A549 (cell line): ENCODE data around the gene PDGFB. TPM values are rescaled to one million over a fixed set of nuclear protein-coding genes. Genes with fewer than 3 reads are reported as not detected.

Source experiments
- ATAC-seq, 2 experiments: fragments of 200-7000 bp in 1 of 2; fragments of >200 bp in 1 of 2; cut with Nextera tagmentation in 1 of 2; cut with Tn5 transposase in 1 of 2; 3 replicates each; pipeline versions ENCODE4 v1.8.0 to v1.9.1; 2018 to 2020; ENCODE audit warnings: mild to moderate bottlenecking in 1 of 2, moderate library complexity in 1 of 2
- CTCF ChIA-PET: fragments of 300-600 bp; sonication (Branson Sonifier 250); formaldehyde crosslinking; extraction: SDS; loops from one replicate; lab custom pipeline; 2021; ENCODE audit warnings: antibody characterized with exemption, inconsistent platforms; lab: Yijun Ruan, JAX
- POLR2A ChIA-PET: fragments of 350-600 bp; formaldehyde crosslinking; extraction: SDS; loops from one replicate; lab custom pipeline; 2021; ENCODE audit warnings: antibody characterized with exemption, inconsistent platforms; lab: Yijun Ruan, JAX
- DNase-seq, 2 experiments: peaks; one replicate each; pipeline versions ENCODE4 v3.0.0 to v3.0.0-alpha.2; 2011 to 2016; ENCODE audit warnings: low read depth in 1 of 2, low spot score in 1 of 2
- FAIRE-seq: peaks from 2 replicates; lab custom pipeline; 2011; peaks lifted over from hg19 to GRCh38; lab: Jason Lieb, UNC
- H3K27ac ChIP-seq, 2 experiments: fragments of >200 bp; sonication (Bioruptor Twin); formaldehyde crosslinking; 3 replicates each; pipeline ENCODE4 v1.5.1; 2016 to 2017
- H3K4me1 ChIP-seq: fragments of >200 bp; sonication (Bioruptor Twin); formaldehyde crosslinking; 3 replicates; pipeline ENCODE4 v1.6.1; 2016
- H3K4me2 ChIP-seq: fragments of >200 bp; sonication (Bioruptor Twin); formaldehyde crosslinking; 3 replicates; pipeline ENCODE4 v1.6.1; 2016
- H3K4me3 ChIP-seq: fragments of >200 bp; sonication (Bioruptor Twin); formaldehyde crosslinking; 3 replicates; pipeline ENCODE4 v1.5.1; 2016
- H3K9me3 ChIP-seq: fragments of >200 bp; sonication (Bioruptor Twin); formaldehyde crosslinking; 3 replicates; pipeline ENCODE4 v1.6.1; 2016
- BHLHE40 ChIP-seq: IDR thresholded peaks from 2 replicates; pipeline ENCODE4 v1.6.1; 2012; ENCODE audit warnings: low read depth, low read length, inconsistent platforms
- CBX8 ChIP-seq: fragments of 200-600 bp; sonication (generic); IDR thresholded peaks from 2 replicates; pipeline ENCODE4 v1.6.1; 2016
- CHD2 ChIP-seq: fragments of 150-350 bp; IDR thresholded peaks from 2 replicates; pipeline ENCODE4 v1.6.1; 2014; ENCODE audit warnings: low read length; ENCODE audit not compliant: partially characterized antibody
- CHD4 ChIP-seq: fragments of 200-600 bp; sonication (generic); IDR thresholded peaks from 2 replicates; pipeline ENCODE4 v1.6.1; 2016; ENCODE audit warnings: antibody characterized with exemption, mild to moderate bottlenecking, borderline replicate concordance
- ESRRA ChIP-seq: fragments of 150-350 bp; IDR thresholded peaks from 2 replicates; pipeline ENCODE4 v1.6.1; 2014; ENCODE audit warnings: mild to moderate bottlenecking, low read length, borderline replicate concordance
- FOXS1 ChIP-seq: fragments of 250-450 bp; sonication (Bioruptor Pico); IDR thresholded peaks from 2 replicates; pipeline ENCODE4 v1.5.0; 2020; ENCODE audit warnings: mild to moderate bottlenecking, moderate library complexity
- GATA3 ChIP-seq: IDR thresholded peaks from 2 replicates; pipeline ENCODE4 v1.6.1; 2012; ENCODE audit warnings: borderline replicate concordance
- HOXA7 ChIP-seq: fragments of 250-450 bp; sonication (Bioruptor Pico); IDR thresholded peaks from 2 replicates; pipeline ENCODE4 v1.5.0; 2020; ENCODE audit warnings: mild to moderate bottlenecking, moderate library complexity
- HOXB13 ChIP-seq: fragments of 250-450 bp; sonication (Bioruptor Pico); IDR thresholded peaks from 2 replicates; pipeline ENCODE4 v1.5.0; 2020; ENCODE audit warnings: low read depth, mild to moderate bottlenecking, moderate library complexity
- HOXB5 ChIP-seq: fragments of 250-450 bp; sonication (Bioruptor Pico); IDR thresholded peaks from 2 replicates; pipeline ENCODE4 v1.5.0; 2020; ENCODE audit warnings: mild to moderate bottlenecking, moderate library complexity
- KDM1A ChIP-seq: fragments of 200-600 bp; sonication (generic); IDR thresholded peaks from 2 replicates; pipeline ENCODE4 v1.6.1; 2016; ENCODE audit warnings: low read depth, mild to moderate bottlenecking
- MAZ ChIP-seq: fragments of 150-350 bp; IDR thresholded peaks from 2 replicates; pipeline ENCODE4 v1.6.1; 2014; ENCODE audit warnings: antibody characterized with exemption, low read depth, low read length, borderline replicate concordance
- NPAS2 ChIP-seq: fragments of 250-450 bp; sonication (Bioruptor Pico); IDR thresholded peaks from 2 replicates; pipeline ENCODE4 v1.8.0; 2022; ENCODE audit warnings: mild to moderate bottlenecking, moderate library complexity, borderline replicate concordance
- NR3C1 ChIP-seq: fragments of >200 bp; sonication (Bioruptor Twin); formaldehyde crosslinking; IDR thresholded peaks from 3 replicates; pipeline ENCODE4 v1.6.1; 2017
- POLR2A ChIP-seq: IDR thresholded peaks from 2 replicates; pipeline ENCODE4 v1.6.1; 2012; ENCODE audit warnings: mild to moderate bottlenecking, low read length
- POLR2AphosphoS2 ChIP-seq: conservative IDR thresholded peaks from 2 replicates; pipeline ENCODE4 v1.6.1; 2012; ENCODE audit warnings: low read length, improper control_type of control experiment, inconsistent platforms
- RAD21 ChIP-seq, 2 experiments: fragments of >200 bp in 1 of 2; sonication (Bioruptor Twin) in 1 of 2; formaldehyde crosslinking in 1 of 2; IDR thresholded peaks in 1 of 2; conservative IDR thresholded peaks in 1 of 2; 2 replicates in 1 of 2; 3 replicates in 1 of 2; pipeline ENCODE4 v1.6.1; 2012 to 2018; ENCODE audit warnings: inconsistent platforms in 1 of 2
- RARB ChIP-seq: fragments of 250-450 bp; sonication (Bioruptor Pico); IDR thresholded peaks from 2 replicates; pipeline ENCODE4 v1.8.0; 2021; ENCODE audit warnings: mild to moderate bottlenecking, moderate library complexity
- RCOR1 ChIP-seq: fragments of 150-350 bp; IDR thresholded peaks from 2 replicates; pipeline ENCODE4 v1.6.1; 2014; ENCODE audit warnings: antibody characterized with exemption, low read length, low read depth
- RNF2 ChIP-seq: fragments of 200-600 bp; sonication (generic); IDR thresholded peaks from 2 replicates; pipeline ENCODE4 v1.6.1; 2016; ENCODE audit warnings: low read depth, mild to moderate bottlenecking, antibody characterized with exemption, moderate library complexity, borderline replicate concordance
- ZNF302 ChIP-seq: fragments of 250-450 bp; sonication (Bioruptor Pico); IDR thresholded peaks from 2 replicates; pipeline ENCODE4 v1.9.0; 2021; ENCODE audit warnings: inconsistent platforms, mild to moderate bottlenecking, moderate library complexity
- WGBS: methylation state at CpG from one replicate; pipeline ENCODE4 v1.1.6; 2017; ENCODE audit errors: missing lambda C conversion rate; 5-methylcytosine and 5-hydroxymethylcytosine counted together
- polyA plus RNA-seq, 4 experiments: library from polyadenylated mRNA; depleted of rRNA in 3 of 4; stranded (reverse); fragments of >200 nt; fragmentation: RNase III in 1 of 4; extraction: RNeasy Plus Mini Kit Qiagen cat#74134 plus additional on column Dnase treatment in 1 of 4; gene quantifications; 2 replicates in 3 of 4; 3 replicates in 1 of 4; pipeline ENCODE4 v1.2.3, GENCODE V29; 2011 to 2017
- TF ChIP-seq, protein P1 (sequence below): fragments of >200 bp; sonication (Bioruptor Twin); formaldehyde crosslinking; IDR thresholded peaks from 3 replicates; pipeline ENCODE4 v1.5.1; 2016
- TF ChIP-seq, protein P2 (sequence below): fragments of 450-650 bp; IDR thresholded peaks from 2 replicates; pipeline ENCODE4 v1.6.1; 2014; ENCODE audit warnings: antibody characterized with exemption
- TF ChIP-seq, protein P3 (sequence below): fragments of 200-600 bp; sonication (generic); IDR thresholded peaks from 2 replicates; pipeline ENCODE4 v1.6.1; 2016; ENCODE audit warnings: antibody characterized with exemption, mild to moderate bottlenecking, moderate library complexity
- TF ChIP-seq, protein P4 (sequence below): IDR thresholded peaks from 2 replicates; pipeline ENCODE4 v1.6.1; 2012

Gene PDGFB
- polyA plus RNA-seq, 2 of the 4 experiments (the other 2 are of a cell fraction): 2.1 to 4.5 TPM

DNA sequence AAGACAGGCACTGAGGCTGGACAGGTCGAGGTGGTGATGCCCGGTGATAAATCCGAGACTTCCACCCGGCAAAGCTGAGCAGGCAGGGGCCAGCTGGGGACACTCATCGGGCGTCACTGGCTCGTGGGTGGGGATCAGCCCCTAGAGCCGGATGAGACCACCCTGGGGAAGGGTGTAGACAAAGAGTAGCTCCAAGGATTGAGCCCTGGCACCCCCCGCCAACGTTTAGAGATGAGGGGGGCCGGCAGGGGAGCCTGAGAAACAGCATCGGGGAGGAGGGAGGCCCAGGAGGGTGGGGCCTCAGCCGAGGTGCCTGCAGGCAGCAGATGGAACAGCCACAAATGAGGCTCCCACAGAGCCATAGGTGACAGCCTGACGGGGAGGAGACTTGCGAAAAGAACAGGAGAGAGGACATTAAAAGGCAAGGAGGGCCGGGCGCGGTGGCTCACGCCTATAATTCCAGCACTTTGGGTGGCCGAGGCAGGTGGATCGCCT lies 64.9 kb downstream of the PDGFB start:
- peak overlapping the region in 1 of 2 experiments; percentile 92; a peak in 3 of 6 replicates for H3K27ac ChIP-seq
- ATAC-seq (no peak), DNase-seq (no peak), FAIRE-seq (no peak)
- no peak overlapping the region for H3K4me3 ChIP-seq
- 74% methylated on average over 21 of the region's 21 CpGs for WGBS
- peaks cover 29% of the 10 kb centered on the region for H3K4me1 ChIP-seq
- CTCF ChIA-PET: interaction anchor here (1.6 to 2.6 kb wide), 2 partner anchors 9 to 12 kb away, joined by 3 to 16 read pairs; no protein-coding TSS in a partner anchor
- H3K4me2 ChIP-seq: no peak overlapping the region
- TF ChIP-seq CHD2: no peak
- TF ChIP-seq ZNF302 (CRISPR knock-in tag): no peak
- no peak for TF ChIP-seq CHD4
- no peak for TF ChIP-seq RCOR1
- TF ChIP-seq NPAS2 (CRISPR knock-in tag): no peak
- TF ChIP-seq FOXS1: no peak
- TF ChIP-seq, protein P1, sequence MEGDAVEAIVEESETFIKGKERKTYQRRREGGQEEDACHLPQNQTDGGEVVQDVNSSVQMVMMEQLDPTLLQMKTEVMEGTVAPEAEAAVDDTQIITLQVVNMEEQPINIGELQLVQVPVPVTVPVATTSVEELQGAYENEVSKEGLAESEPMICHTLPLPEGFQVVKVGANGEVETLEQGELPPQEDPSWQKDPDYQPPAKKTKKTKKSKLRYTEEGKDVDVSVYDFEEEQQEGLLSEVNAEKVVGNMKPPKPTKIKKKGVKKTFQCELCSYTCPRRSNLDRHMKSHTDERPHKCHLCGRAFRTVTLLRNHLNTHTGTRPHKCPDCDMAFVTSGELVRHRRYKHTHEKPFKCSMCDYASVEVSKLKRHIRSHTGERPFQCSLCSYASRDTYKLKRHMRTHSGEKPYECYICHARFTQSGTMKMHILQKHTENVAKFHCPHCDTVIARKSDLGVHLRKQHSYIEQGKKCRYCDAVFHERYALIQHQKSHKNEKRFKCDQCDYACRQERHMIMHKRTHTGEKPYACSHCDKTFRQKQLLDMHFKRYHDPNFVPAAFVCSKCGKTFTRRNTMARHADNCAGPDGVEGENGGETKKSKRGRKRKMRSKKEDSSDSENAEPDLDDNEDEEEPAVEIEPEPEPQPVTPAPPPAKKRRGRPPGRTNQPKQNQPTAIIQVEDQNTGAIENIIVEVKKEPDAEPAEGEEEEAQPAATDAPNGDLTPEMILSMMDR: no peak
- no peak for TF ChIP-seq CBX8
- TF ChIP-seq, protein P2, sequence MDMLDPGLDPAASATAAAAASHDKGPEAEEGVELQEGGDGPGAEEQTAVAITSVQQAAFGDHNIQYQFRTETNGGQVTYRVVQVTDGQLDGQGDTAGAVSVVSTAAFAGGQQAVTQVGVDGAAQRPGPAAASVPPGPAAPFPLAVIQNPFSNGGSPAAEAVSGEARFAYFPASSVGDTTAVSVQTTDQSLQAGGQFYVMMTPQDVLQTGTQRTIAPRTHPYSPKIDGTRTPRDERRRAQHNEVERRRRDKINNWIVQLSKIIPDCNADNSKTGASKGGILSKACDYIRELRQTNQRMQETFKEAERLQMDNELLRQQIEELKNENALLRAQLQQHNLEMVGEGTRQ: no peak
- TF ChIP-seq, protein P3, sequence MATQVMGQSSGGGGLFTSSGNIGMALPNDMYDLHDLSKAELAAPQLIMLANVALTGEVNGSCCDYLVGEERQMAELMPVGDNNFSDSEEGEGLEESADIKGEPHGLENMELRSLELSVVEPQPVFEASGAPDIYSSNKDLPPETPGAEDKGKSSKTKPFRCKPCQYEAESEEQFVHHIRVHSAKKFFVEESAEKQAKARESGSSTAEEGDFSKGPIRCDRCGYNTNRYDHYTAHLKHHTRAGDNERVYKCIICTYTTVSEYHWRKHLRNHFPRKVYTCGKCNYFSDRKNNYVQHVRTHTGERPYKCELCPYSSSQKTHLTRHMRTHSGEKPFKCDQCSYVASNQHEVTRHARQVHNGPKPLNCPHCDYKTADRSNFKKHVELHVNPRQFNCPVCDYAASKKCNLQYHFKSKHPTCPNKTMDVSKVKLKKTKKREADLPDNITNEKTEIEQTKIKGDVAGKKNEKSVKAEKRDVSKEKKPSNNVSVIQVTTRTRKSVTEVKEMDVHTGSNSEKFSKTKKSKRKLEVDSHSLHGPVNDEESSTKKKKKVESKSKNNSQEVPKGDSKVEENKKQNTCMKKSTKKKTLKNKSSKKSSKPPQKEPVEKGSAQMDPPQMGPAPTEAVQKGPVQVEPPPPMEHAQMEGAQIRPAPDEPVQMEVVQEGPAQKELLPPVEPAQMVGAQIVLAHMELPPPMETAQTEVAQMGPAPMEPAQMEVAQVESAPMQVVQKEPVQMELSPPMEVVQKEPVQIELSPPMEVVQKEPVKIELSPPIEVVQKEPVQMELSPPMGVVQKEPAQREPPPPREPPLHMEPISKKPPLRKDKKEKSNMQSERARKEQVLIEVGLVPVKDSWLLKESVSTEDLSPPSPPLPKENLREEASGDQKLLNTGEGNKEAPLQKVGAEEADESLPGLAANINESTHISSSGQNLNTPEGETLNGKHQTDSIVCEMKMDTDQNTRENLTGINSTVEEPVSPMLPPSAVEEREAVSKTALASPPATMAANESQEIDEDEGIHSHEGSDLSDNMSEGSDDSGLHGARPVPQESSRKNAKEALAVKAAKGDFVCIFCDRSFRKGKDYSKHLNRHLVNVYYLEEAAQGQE: no peak
- TF ChIP-seq HOXA7 (CRISPR knock-in tag): no peak
- TF ChIP-seq HOXB13 (CRISPR knock-in tag): no peak
- no peak for TF ChIP-seq BHLHE40
- no peak for TF ChIP-seq RAD21 (conservative IDR thresholded peaks at IDR 0.05 in 1 of 2, IDR thresholded peaks at IDR 0.05 in 1 of 2)
- TF ChIP-seq NR3C1: no peak
- TF ChIP-seq KDM1A: no peak
- no peak for TF ChIP-seq GATA3
- TF ChIP-seq, all 56 proteins: peak for 0
- POLR2A ChIA-PET: interaction anchor here (1.0 kb wide), 1 partner anchor 140 kb away, joined by 3 read pairs; the partner anchor contains the start of gene RPL3
- no peaks in the 10 kb centered on the region for H3K9me3 ChIP-seq

DNA sequence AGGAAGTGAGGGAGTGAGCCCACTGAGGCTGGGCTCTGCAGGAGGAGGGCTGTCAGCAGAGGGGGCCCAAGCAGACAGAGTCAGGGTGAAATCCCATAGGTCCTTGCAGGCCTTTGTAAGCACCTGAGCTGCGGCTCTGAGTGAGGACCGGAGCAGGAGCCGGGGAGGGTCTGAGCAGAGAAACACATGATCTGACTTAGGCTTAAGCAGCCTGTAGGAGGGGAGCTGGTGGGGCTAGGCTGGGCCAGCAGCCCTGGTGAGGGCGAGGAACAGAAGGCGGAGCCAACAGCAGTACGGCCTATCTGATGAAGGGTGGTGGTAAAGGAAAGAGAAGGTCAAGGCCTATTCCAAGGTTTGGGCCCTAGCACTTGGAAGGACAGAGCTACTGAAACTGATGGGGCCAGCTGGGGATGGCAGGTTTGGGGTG lies 65.4 kb downstream of the PDGFB start:
- FAIRE-seq: no peak
- Histone ChIP-seq H3K4me3 (no peak overlapping the region), H3K9me3 (no peaks in the 10 kb centered on the region), H3K27ac (peak overlapping the region in 1 of 2 experiments; percentile 92; a peak in 3 of 6 replicates), H3K4me1 (peaks cover 34% of the 10 kb centered on the region)
- CTCF ChIA-PET: interaction anchor here (0.7 to 2.6 kb wide), 4 partner anchors 8 to 130 kb away, joined by 3 to 16 read pairs (median 4); no protein-coding TSS in a partner anchor
- no peak for ATAC-seq
- WGBS: 98% methylated on average over 6 of the region's 6 CpGs
- no peak for DNase-seq
- no peak for TF ChIP-seq MAZ
- TF ChIP-seq POLR2AphosphoS2: no peak
- TF ChIP-seq ESRRA: no peak
- TF ChIP-seq RNF2: no peak
- TF ChIP-seq, protein P4, sequence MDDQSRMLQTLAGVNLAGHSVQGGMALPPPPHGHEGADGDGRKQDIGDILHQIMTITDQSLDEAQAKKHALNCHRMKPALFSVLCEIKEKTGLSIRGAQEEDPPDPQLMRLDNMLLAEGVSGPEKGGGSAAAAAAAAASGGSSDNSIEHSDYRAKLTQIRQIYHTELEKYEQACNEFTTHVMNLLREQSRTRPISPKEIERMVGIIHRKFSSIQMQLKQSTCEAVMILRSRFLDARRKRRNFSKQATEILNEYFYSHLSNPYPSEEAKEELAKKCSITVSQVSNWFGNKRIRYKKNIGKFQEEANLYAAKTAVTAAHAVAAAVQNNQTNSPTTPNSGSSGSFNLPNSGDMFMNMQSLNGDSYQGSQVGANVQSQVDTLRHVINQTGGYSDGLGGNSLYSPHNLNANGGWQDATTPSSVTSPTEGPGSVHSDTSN: no peak
- no peak for TF ChIP-seq RARB (CRISPR knock-in tag)
- TF ChIP-seq HOXB5 (CRISPR knock-in tag): no peak
- no peak for TF ChIP-seq POLR2A
- TF ChIP-seq, all 56 proteins: peak for 0
- no peak overlapping the region for H3K4me2 ChIP-seq
- POLR2A ChIA-PET: interaction anchor here (1.0 kb wide), 1 partner anchor 140 kb away, joined by 3 read pairs; the partner anchor contains the start of gene RPL3
